ENCODE results near the gene IL18RAP. TPM values are rescaled to one million over a fixed set of nuclear protein-coding genes. Genes with fewer than 3 reads are reported as not detected.
A peak's percentile ranks its signal among the peaks of the same experiment; 100 is the strongest.

Gene IL18RAP
- 37.1 and 38.4 TPM in 2 replicates for total RNA-seq

GRCh38 chr2:102422910-102423309 lies at the start of gene IL18RAP:
Gene IL18RAP, plus strand, starts transcription at chr2:102423160. Its CDS starts 118 bp downstream, at chr2:102423278.
- no peaks in the 10 kb centered on the region for H3K27me3 Mint-ChIP-seq (ENCODE audit: insufficient read depth)
- H3K36me3 Mint-ChIP-seq (ENCODE audit: low read depth), result peaks cover 58% of the 10 kb centered on the region
- H3K27ac Mint-ChIP-seq, result peak within 1 kb of the TSS; percentile 98
- peak within 1 kb of the TSS; percentile 90 for H3K4me3 Mint-ChIP-seq
- DNase-seq (ENCODE audit: low spot score), result no peak
- H3K9me3 Mint-ChIP-seq, result no peaks in the 10 kb centered on the region
- peaks cover 88% of the 10 kb centered on the region for H3K4me1 Mint-ChIP-seq (ENCODE audit: low read depth)
- intact Hi-C loops (cut with micrococcal nuclease), result no loop called here

- intact Hi-C loops (cut with micrococcal nuclease), result loop anchor here (1.0 kb wide), 1 partner anchor 8 kb away; no protein-coding TSS in a partner anchor
- H3K36me3 Mint-ChIP-seq (ENCODE audit: low read depth), result peaks cover 80% of the 10 kb centered on the region
- no peaks in the 10 kb centered on the region for H3K27me3 Mint-ChIP-seq (ENCODE audit: insufficient read depth)
- peak overlapping the region; percentile 65 for H3K27ac Mint-ChIP-seq
- peaks cover 27% of the 10 kb centered on the region for H3K9me3 Mint-ChIP-seq
- no peak for DNase-seq (ENCODE audit: low spot score)
- no peak overlapping the region for H3K4me3 Mint-ChIP-seq
- peaks cover 43% of the 10 kb centered on the region for H3K4me1 Mint-ChIP-seq (ENCODE audit: low read depth)
Measured at GRCh38 chr2:102376052-102376591, 46.8 kb upstream of the IL18RAP start.

GRCh38 chr2:102383722-102384121 lies 39.2 kb upstream of the IL18RAP start:
- H3K27me3 Mint-ChIP-seq (ENCODE audit: insufficient read depth), result no peaks in the 10 kb centered on the region
- peaks cover 40% of the 10 kb centered on the region for H3K9me3 Mint-ChIP-seq
- DNase-seq (ENCODE audit: low spot score), result no peak
- H3K36me3 Mint-ChIP-seq (ENCODE audit: low read depth), result peaks cover 87% of the 10 kb centered on the region
- H3K27ac Mint-ChIP-seq, result no peak overlapping the region
- intact Hi-C loops (cut with micrococcal nuclease), result no loop called here
- H3K4me1 Mint-ChIP-seq (ENCODE audit: low read depth), result peaks cover 38% of the 10 kb centered on the region
- H3K4me3 Mint-ChIP-seq, result no peak overlapping the region

GRCh38 chr2:102385522-102385921 lies 37.4 kb upstream of the IL18RAP start:
- DNase-seq (ENCODE audit: low spot score), result no peak
- Mint-ChIP-seq H3K4me3 (no peak overlapping the region), H3K4me1 (ENCODE audit: low read depth) (peaks cover 33% of the 10 kb centered on the region), H3K9me3 (peaks cover 36% of the 10 kb centered on the region), H3K27ac (no peak overlapping the region), H3K36me3 (ENCODE audit: low read depth) (peaks cover 87% of the 10 kb centered on the region), H3K27me3 (ENCODE audit: insufficient read depth) (no peaks in the 10 kb centered on the region)
- intact Hi-C loops (cut with micrococcal nuclease), result no loop called here

- Mint-ChIP-seq H3K36me3 (ENCODE audit: low read depth) (peaks cover 84% of the 10 kb centered on the region), H3K9me3 (peaks cover 36% of the 10 kb centered on the region), H3K27ac (no peak overlapping the region), H3K4me1 (ENCODE audit: low read depth) (peaks cover 34% of the 10 kb centered on the region), H3K4me3 (no peak overlapping the region), H3K27me3 (ENCODE audit: insufficient read depth) (no peaks in the 10 kb centered on the region)
- intact Hi-C loops (cut with micrococcal nuclease), result no loop called here
- DNase-seq (ENCODE audit: low spot score), result no peak
Measured at GRCh38 chr2:102386004-102386403, 37.0 kb upstream of the IL18RAP start.

GRCh38 chr2:102386867-102387541 lies 36.0 kb upstream of the IL18RAP start:
- H3K27ac Mint-ChIP-seq, result peak overlapping the region; percentile 79
- DNase-seq (ENCODE audit: low spot score), result no peak
- intact Hi-C loops (cut with micrococcal nuclease), result no loop called here
- peaks cover 44% of the 10 kb centered on the region for H3K4me1 Mint-ChIP-seq (ENCODE audit: low read depth)
- peaks cover 78% of the 10 kb centered on the region for H3K36me3 Mint-ChIP-seq (ENCODE audit: low read depth)
- no peaks in the 10 kb centered on the region for H3K27me3 Mint-ChIP-seq (ENCODE audit: insufficient read depth)
- peaks cover 30% of the 10 kb centered on the region for H3K9me3 Mint-ChIP-seq
- no peak overlapping the region for H3K4me3 Mint-ChIP-seq

GRCh38 chr2:102387763-102388546 lies 35.0 kb upstream of the IL18RAP start:
- Mint-ChIP-seq H3K4me1 (ENCODE audit: low read depth) (peaks cover 49% of the 10 kb centered on the region), H3K27me3 (ENCODE audit: insufficient read depth) (no peaks in the 10 kb centered on the region), H3K9me3 (peaks cover 23% of the 10 kb centered on the region), H3K4me3 (no peak overlapping the region), H3K27ac (peak overlapping the region; percentile 76), H3K36me3 (ENCODE audit: low read depth) (peaks cover 74% of the 10 kb centered on the region)
- DNase-seq (ENCODE audit: low spot score), result no peak
- intact Hi-C loops (cut with micrococcal nuclease), result no loop called here

- H3K4me3 Mint-ChIP-seq, result no peak overlapping the region
- H3K9me3 Mint-ChIP-seq, result no peaks in the 10 kb centered on the region
- peaks cover 59% of the 10 kb centered on the region for H3K36me3 Mint-ChIP-seq (ENCODE audit: low read depth)
- intact Hi-C loops (cut with micrococcal nuclease), result loop anchor here (2.0 kb wide), 1 partner anchor 45 kb away; no protein-coding TSS in a partner anchor
- peaks cover 49% of the 10 kb centered on the region for H3K4me1 Mint-ChIP-seq (ENCODE audit: low read depth)
- no peaks in the 10 kb centered on the region for H3K27me3 Mint-ChIP-seq (ENCODE audit: insufficient read depth)
- peak overlapping the region; percentile 57 for H3K27ac Mint-ChIP-seq
- no peak for DNase-seq (ENCODE audit: low spot score)
Measured at GRCh38 chr2:102391565-102391964, 31.4 kb upstream of the IL18RAP start.

- H3K4me1 Mint-ChIP-seq (ENCODE audit: low read depth), result peaks cover 44% of the 10 kb centered on the region
- intact Hi-C loops (cut with micrococcal nuclease), result no loop called here
- H3K4me3 Mint-ChIP-seq, result no peak overlapping the region
- no peak overlapping the region for H3K27ac Mint-ChIP-seq
- no peak for DNase-seq (ENCODE audit: low spot score)
- peaks cover 57% of the 10 kb centered on the region for H3K36me3 Mint-ChIP-seq (ENCODE audit: low read depth)
- H3K27me3 Mint-ChIP-seq (ENCODE audit: insufficient read depth), result no peaks in the 10 kb centered on the region
- no peaks in the 10 kb centered on the region for H3K9me3 Mint-ChIP-seq
Measured at GRCh38 chr2:102392096-102392495, 30.9 kb upstream of the IL18RAP start.

- Mint-ChIP-seq H3K4me1 (ENCODE audit: low read depth) (peaks cover 36% of the 10 kb centered on the region), H3K27me3 (ENCODE audit: insufficient read depth) (no peaks in the 10 kb centered on the region), H3K4me3 (no peak overlapping the region), H3K36me3 (ENCODE audit: low read depth) (peaks cover 51% of the 10 kb centered on the region), H3K27ac (no peak overlapping the region), H3K9me3 (no peaks in the 10 kb centered on the region)
- no peak for DNase-seq (ENCODE audit: low spot score)
- intact Hi-C loops (cut with micrococcal nuclease), result no loop called here
Measured at GRCh38 chr2:102392942-102393341, 30.0 kb upstream of the IL18RAP start.

- no peaks in the 10 kb centered on the region for H3K27me3 Mint-ChIP-seq (ENCODE audit: insufficient read depth)
- peaks cover 43% of the 10 kb centered on the region for H3K4me1 Mint-ChIP-seq (ENCODE audit: low read depth)
- H3K36me3 Mint-ChIP-seq (ENCODE audit: low read depth), result peaks cover 42% of the 10 kb centered on the region
- intact Hi-C loops (cut with micrococcal nuclease), result no loop called here
- no peak overlapping the region for H3K27ac Mint-ChIP-seq
- no peak for DNase-seq (ENCODE audit: low spot score)
- H3K4me3 Mint-ChIP-seq, result no peak overlapping the region
- H3K9me3 Mint-ChIP-seq, result no peaks in the 10 kb centered on the region
Measured at GRCh38 chr2:102396012-102396411, 26.9 kb upstream of the IL18RAP start.

- no peak for DNase-seq (ENCODE audit: low spot score)
- H3K4me3 Mint-ChIP-seq, result no peak overlapping the region
- peaks cover 43% of the 10 kb centered on the region for H3K4me1 Mint-ChIP-seq (ENCODE audit: low read depth)
- H3K36me3 Mint-ChIP-seq (ENCODE audit: low read depth), result peaks cover 39% of the 10 kb centered on the region
- H3K27me3 Mint-ChIP-seq (ENCODE audit: insufficient read depth), result no peaks in the 10 kb centered on the region
- no peak overlapping the region for H3K27ac Mint-ChIP-seq
- intact Hi-C loops (cut with micrococcal nuclease), result no loop called here
- H3K9me3 Mint-ChIP-seq, result no peaks in the 10 kb centered on the region
Measured at GRCh38 chr2:102397209-102397608, 25.8 kb upstream of the IL18RAP start.
